Measurements from ENCODE around the gene EXOC2.
"Not testable (repeated sequence)": the region's sequence is repeated elsewhere in the genome, so short reads cannot be mapped to it uniquely, and the experiment has no call there.

EXOC2 gene

DNA sequence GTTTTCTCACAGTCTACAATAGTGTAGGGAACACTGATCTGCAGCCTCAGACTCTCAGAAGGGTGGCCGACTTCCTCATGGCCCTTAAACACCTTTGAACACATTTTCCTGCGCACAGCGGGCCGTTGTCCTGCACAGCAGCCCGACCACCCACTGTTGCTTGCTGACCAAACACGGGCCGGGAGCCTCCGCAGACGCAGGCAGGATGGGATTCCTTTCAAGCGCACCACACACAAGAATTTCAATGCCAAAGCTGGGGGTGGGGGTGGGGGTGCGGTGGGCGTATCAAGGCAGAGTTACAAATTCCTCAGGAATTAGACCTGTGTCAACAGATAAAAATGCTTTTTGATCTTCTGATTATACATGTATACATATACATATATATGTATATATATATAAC lies 110.6 kb downstream of the EXOC2 start:
- DNase-seq = no peak

- DNase-seq = no peak
Measured at GRCh38 chr6:579339-579738, 113.6 kb downstream of the EXOC2 start.

DNA sequence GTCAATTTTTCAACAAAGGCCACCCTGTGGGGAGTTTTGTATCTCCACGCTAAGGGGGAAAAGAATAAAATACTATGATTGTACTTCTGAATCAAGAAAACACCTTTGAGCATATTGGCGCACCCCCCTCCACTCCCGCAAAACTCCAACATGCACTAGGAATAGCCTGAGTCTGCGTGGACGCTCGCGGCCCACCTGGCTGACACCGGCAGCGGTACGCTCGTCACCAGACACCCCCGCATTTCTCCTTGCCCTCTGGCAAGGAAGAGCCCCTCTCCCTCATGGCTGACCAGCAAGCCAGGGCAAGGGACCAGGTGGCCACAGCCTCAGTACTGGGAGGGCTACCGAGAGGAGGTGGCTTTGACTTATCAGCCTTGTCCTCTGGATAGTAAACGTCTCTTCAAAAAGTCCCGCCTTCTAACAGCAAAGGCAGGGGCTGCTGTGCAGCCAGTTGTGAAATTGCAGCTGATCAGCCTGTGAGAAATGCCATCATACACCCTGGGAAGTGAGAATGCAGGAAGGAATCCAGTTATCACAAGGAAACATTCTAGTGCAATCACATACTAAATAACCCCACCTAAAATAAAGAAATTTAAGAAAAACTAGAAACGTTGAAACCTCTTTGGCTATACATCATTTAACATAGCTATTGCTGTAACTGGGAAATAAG lies 120.2 kb downstream of the EXOC2 start:
- DNase-seq = no peak

DNA sequence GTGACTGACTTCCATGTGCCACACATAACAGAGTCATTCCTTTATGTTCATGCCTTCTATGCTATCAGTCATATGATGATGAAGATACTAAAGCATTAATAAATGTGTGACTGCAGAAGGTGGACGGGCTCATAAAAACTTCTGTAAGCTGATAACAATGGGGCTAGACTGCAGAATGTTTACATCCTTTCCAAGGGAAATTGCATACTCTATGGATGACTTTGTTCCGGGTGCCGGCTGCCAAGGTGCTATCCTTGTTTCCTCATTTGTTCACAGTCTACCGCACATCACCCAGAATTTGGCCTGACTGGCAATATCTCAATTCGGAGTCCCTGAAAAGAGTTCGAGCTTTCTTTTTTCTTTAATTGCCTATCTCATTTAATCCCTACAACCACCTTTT lies 121.0 kb downstream of the EXOC2 start:
- no peak for DNase-seq

DNA sequence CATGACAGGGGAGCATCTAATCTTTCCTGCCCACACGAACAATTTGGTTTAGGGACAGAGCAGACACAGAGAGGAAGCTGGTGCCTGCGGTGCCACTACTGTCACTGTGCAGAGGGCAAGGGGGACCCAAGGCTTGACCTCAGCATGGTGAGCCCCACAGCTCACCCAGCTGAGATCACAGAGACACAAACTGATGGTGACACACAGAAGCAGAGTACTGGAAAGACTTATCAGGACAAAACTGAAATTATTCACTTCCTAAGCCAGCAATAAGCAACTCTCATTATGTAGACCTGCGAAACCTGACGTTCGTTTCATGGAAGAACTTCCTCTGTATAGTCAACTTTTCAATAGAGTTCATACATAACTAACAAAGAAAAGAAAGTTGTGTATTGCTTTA lies 122.1 kb downstream of the EXOC2 start:
- no peak for DNase-seq

DNA sequence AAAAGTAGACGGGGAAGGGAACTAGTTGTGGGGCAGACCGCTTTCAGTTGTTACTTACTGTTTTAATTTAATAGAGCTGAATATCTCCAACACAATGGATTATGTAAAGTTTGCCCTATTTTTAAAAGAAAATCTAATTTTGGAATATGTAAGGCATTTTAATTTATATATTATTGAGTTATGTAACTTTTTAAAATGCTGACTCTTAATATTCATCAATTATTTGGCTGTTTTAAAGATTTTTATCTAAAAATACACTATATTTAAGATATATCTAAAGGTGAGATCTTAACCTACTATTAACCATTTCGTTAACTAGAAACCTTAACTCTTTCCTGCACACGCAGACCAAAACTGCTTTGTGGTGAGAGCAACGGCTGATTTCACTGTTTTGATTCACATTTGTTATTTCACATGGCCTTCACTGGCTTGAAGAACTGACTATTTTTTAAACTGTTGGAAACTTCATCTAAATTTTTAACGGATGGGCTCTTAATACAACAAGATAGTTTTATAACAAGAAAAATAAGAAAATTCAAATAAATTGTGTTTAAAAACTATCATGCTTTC lies 123.9 kb downstream of the EXOC2 start:
- no peak for DNase-seq

DNA sequence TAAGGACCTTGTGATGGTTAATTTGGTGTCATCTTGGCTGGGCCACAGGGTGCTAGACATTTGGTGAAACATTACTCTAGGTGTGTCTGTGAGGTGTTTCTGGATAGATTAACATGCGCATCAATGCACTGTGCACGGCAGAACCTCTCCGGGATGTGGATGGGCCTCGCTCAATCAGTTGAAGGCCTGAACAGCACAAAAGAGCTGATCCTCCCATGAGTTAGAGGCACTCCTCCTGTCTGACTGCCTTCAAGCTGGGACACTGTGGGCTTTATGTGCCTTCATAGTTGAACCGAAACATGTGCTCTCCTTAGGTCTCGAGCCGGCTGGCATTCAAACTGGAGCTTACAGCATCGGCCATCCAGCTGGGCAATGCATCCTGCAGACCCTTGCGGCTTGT lies 124.9 kb downstream of the EXOC2 start:
- DNase-seq = no peak

DNA sequence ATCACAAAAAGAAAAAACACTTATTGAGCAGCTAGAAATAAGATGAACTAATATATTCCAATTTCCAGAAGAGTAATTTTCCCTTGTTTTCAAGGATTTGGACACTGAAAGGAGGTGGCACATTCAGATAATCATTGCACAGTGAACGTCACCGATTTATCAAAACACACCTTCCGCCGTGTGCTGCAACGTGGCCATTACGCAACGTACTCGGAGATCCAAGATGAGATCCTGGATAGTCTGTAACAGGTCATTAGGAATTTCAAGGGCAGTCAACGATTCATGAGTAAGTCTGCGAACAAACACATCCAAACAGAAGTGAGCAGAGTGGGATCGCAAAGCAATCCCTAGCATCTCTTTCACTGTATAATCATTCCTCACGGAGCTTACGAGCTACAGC lies 129.1 kb downstream of the EXOC2 start:
- no peak for DNase-seq

DNA sequence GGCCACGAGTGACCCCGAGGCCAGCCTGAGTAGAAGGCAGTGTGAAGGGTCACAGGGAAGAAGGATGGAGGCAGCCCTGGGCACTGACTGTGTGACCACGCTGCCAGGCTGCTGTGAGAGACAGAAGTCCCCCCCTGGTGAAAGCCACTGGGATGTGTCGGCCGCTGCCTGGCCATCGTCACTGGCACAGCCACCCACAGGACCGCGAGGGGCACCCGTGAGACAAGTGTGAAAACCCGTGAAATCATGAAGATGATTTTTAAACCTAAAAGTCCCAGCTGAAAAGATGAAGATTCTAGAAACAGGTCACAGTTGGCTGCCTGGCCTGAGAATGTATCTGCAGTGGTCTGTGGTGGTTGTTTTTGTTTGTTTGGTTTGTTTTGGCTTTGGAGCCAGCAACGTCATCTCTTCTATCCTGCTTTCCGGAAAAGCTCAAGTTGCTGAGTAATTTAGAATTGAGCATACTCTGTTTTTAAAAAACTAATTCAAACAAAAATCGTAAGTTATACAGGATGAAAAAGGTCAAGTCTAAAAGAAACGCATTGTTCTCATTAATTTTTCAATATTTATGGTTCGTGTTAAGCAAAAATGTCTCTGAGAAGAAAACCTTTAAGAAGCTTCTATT lies 130.8 kb downstream of the EXOC2 start:
- DNase-seq = no peak

GRCh38 chr6:561335-561734 lies 131.6 kb downstream of the EXOC2 start:
- not testable (repeated sequence) for DNase-seq

- no peak for DNase-seq
Measured at GRCh38 chr6:558959-559358, 134.0 kb downstream of the EXOC2 start.

DNA sequence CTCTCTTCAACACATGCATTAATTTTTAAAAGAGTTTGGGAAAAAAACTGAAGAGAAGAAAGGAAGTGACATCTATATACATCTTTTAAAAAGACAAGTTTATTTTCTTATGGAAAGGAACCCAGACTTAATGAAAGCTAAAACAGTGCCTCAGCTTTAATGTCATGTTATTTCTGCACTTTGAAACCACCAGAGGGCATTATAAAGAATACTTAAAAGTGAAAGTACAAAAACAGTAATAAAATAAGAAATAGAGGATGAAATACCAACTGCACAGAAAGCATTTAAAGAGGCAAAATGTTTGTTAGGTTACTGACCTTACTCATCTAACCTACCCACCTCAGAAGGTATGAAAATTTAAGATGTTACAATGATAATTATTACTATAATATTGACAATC lies 134.8 kb downstream of the EXOC2 start:
- no peak for DNase-seq

DNA sequence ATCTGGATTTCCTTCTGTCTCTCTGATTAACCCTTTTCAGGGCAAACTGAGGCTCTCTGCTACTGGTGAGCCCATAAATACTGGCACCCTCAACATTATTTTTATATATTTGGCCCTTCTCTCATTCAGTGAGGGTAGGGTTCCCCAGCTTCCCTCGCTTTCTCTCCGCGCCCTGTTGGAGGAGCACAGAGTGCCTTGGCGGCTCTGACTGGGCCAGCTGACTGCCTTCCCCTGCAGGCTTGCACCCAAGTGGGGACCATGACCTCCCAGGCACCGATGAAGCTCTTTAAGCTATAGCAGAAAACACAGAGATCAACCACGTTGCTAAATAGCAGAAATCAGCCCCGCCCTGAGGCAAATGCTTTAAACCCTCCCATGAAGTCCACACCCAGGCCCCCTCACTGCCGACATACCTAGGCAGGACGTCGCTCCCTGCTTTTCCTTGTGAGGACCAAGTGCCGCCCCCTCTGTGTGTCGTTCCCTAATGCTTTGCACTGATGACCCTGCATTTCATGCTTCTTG lies 141.0 kb downstream of the EXOC2 start:
- no peak for DNase-seq

GRCh38 chr6:551405-551804 lies 141.5 kb downstream of the EXOC2 start:
- no peak for DNase-seq

- no peak for DNase-seq
Measured at GRCh38 chr6:549906-550305, 143.0 kb downstream of the EXOC2 start.

DNA sequence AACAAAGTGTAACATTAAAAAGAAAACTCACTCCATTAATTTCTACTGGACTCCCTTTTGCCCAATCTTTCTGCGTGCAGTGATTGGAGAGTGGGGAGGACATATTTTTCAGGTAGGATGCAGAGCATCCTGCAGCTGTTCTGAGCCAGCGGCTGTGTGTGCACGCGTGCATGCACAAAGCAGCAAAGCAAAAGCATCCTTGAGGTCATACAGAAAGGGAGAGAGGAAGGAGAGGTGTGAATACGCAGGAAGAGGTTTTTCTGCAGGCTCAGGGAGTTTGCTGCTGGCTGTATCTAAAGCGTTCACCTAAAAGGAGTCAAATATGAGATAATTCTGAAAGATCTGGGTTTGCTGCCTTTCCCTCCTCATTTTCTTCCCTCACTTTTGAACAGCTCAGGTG lies 144.4 kb downstream of the EXOC2 start:
- DNase-seq = no peak

GRCh38 chr6:548091-548490 lies 144.8 kb downstream of the EXOC2 start:
- DNase-seq = no peak

GRCh38 chr6:540490-540889 lies 152.4 kb downstream of the EXOC2 start:
- no peak for DNase-seq

- no peak for DNase-seq
Measured at GRCh38 chr6:537114-537513, 155.8 kb downstream of the EXOC2 start.

GRCh38 chr6:530425-530824 lies 162.5 kb downstream of the EXOC2 start:
- DNase-seq = no peak

DNA sequence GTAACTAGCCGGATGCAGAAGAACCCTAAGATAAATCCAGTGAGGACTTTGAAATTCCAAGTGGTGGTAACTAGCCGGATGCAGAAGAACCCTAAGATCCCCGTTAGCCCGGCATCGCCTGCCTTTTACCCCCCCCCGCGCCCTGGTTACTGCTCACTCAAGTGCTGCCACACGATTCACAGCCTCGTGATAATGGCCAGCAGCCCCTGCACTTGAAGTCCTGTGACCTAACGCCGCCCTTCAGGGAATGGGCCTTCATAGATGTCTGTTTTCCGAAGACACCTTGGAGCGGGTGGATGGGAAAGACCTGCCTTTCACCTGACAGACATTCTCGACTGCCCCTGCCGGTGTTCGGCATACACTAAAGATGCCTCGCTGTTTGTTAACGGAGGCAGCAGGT lies 163.9 kb downstream of the EXOC2 start:
- DNase-seq = no peak

GRCh38 chr6:527989-528673 lies 164.8 kb downstream of the EXOC2 start:
- DNase-seq = no peak

- DNase-seq = no peak
Measured at GRCh38 chr6:524803-525202, 168.1 kb downstream of the EXOC2 start.

DNA sequence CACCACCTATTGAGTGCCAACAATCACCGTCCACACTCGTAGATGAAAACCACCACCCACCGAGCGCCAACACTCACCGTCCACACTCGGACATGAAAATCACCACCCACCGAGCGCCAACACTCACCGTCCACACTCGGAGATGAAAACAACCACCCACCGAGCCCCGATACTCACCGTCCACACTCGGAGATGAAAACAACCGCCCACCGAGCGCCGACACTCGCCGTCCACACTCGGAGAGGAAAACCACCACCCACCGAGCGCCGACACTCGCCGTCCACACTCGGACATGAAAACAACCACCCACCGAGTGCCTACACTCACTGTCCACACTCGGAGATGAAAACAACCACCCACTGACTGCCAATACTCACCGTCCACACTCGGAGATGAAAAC lies 172.1 kb downstream of the EXOC2 start:
- no peak for DNase-seq
